Ovary (tissue), 3 donors: ENCODE measurements around the gene SPSB3.

ENCODE experiments used
- EP300 ChIP-seq: sonication (generic); formaldehyde crosslinking; IDR thresholded peaks from one replicate; pipeline ENCODE4 v1.6.1; 2017; ENCODE audit warnings: antibody characterized with exemption
- POLR2A ChIP-seq: fragments of 450-650 bp; IDR thresholded peaks from one replicate; pipeline ENCODE4 v1.6.1; 2017; ENCODE audit warnings: antibody characterized with exemption, mild to moderate bottlenecking, moderate library complexity
- TF ChIP-seq, protein P1 (sequence below), 3 donors: fragments of 450-650 bp in 2 of 3; fragments of 200-600 bp in 1 of 3; IDR thresholded peaks; one replicate each; pipeline versions ENCODE4 v1.5.1 to v1.8.0; 2016 to 2022; ENCODE audit warnings: antibody characterized with exemption in 3 of 3, mild to moderate bottlenecking in 1 of 3
- donor health status: DM: no; HTN: no; CAD: no.

DNA sequence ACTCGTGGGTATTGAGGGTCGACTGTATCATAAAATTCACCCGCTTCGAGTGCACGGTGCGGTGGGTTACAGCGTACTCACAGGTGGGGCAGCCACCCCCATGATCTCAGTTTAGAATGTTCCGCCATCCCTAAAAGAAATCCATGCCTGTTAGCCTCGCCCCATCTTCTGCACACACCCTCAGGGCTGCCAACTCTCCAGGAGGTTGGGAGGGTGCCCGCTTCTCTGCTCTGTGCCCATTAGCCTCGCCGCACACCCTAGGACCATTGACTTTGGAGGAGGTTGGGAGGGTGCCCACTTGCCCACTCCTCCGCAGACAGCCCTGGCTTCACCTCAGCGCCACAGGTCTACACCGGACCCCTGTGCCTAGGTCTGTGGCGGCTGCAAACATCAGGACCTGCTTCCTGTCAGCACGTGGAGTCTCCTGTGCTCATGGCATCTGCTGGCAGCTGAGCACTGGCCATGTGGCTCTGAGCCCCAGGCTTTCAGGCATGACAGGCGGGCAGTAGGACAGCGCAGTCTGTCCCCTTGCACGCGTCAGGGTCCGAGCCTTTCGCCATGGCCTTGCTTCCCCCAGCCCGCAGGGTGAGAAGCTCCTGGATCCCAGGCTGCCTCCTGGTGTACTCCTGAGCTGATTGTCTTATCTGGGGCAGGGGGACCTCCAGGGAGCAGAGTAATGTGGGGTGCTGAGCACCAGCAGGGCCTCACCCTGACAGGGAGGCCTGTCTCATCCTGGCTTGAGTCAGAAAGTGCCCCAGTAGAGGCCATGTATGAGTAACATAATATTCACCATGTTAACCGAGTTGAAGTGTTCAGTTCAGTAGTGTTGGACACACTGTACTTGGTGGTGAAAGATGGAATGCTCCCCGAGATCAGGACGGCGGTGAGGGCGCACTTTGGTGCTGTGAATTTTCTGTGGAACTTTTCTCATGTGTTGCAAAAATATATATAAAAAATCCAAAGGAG lies 32.9 kb downstream of the SPSB3 start:
- TF ChIP-seq, protein P1, sequence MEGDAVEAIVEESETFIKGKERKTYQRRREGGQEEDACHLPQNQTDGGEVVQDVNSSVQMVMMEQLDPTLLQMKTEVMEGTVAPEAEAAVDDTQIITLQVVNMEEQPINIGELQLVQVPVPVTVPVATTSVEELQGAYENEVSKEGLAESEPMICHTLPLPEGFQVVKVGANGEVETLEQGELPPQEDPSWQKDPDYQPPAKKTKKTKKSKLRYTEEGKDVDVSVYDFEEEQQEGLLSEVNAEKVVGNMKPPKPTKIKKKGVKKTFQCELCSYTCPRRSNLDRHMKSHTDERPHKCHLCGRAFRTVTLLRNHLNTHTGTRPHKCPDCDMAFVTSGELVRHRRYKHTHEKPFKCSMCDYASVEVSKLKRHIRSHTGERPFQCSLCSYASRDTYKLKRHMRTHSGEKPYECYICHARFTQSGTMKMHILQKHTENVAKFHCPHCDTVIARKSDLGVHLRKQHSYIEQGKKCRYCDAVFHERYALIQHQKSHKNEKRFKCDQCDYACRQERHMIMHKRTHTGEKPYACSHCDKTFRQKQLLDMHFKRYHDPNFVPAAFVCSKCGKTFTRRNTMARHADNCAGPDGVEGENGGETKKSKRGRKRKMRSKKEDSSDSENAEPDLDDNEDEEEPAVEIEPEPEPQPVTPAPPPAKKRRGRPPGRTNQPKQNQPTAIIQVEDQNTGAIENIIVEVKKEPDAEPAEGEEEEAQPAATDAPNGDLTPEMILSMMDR (IDR thresholded peaks at IDR 0.05) = no peak
- no peak for TF ChIP-seq POLR2A
- TF ChIP-seq EP300 = no peak
